H9 (cell line): ENCODE measurements around the gene HOXB8. TPM values are rescaled to one million over a fixed set of nuclear protein-coding genes. Genes with fewer than 3 reads are reported as not detected.

ENCODE experiments used
- DNase-seq: peaks from one replicate; pipeline ENCODE4 v3.0.0-alpha.2; 2017
- H2AFZ ChIP-seq: one replicate; pipeline ENCODE4 v1.6.1; 2013; ENCODE audit warnings: mild to moderate bottlenecking, low read length, control low read depth, moderate library complexity
- H2AK5ac ChIP-seq: 2 replicates; pipeline ENCODE4 v1.6.1; 2013; ENCODE audit warnings: low read length, control low read depth, mixed read lengths; ENCODE audit not compliant: insufficient read length
- H2BK120ac ChIP-seq: one replicate; pipeline ENCODE4 v1.6.1; 2013; ENCODE audit warnings: low read depth, mild to moderate bottlenecking, low read length, control low read depth, inconsistent platforms; ENCODE audit not compliant: poor library complexity, severe bottlenecking
- H2BK12ac ChIP-seq: 2 replicates; pipeline ENCODE4 v1.6.1; 2013; ENCODE audit warnings: low read length, control low read depth, mixed read lengths, low read depth; ENCODE audit not compliant: insufficient read length
- H2BK15ac ChIP-seq: 2 replicates; pipeline ENCODE4 v1.6.1; 2013; ENCODE audit warnings: low read depth, low read length, control low read depth
- H2BK20ac ChIP-seq: one replicate; pipeline ENCODE4 v1.6.1; 2013; ENCODE audit warnings: low read depth, mild to moderate bottlenecking, low read length, control low read depth, inconsistent platforms; ENCODE audit not compliant: poor library complexity, severe bottlenecking
- H2BK5ac ChIP-seq: 2 replicates; pipeline ENCODE4 v1.6.1; 2013; ENCODE audit warnings: low read length, control low read depth, mixed read lengths; ENCODE audit not compliant: insufficient read length
- H3K14ac ChIP-seq: 2 replicates; pipeline ENCODE4 v1.6.1; 2013; ENCODE audit warnings: low read length, control low read depth; ENCODE audit not compliant: insufficient read depth
- H3K18ac ChIP-seq: 2 replicates; pipeline ENCODE4 v1.6.1; 2013; ENCODE audit warnings: low read depth, mild to moderate bottlenecking, mixed read lengths, low read length, control low read depth; ENCODE audit not compliant: insufficient read length
- H3K23ac ChIP-seq: 2 replicates; pipeline ENCODE4 v1.6.1; 2013; ENCODE audit warnings: low read length, control low read depth, mixed read lengths, low read depth; ENCODE audit not compliant: insufficient read length
- H3K23me2 ChIP-seq: 2 replicates; pipeline ENCODE4 v1.6.1; 2013; ENCODE audit warnings: low read depth, mild to moderate bottlenecking, mixed read lengths, low read length, control low read depth; ENCODE audit not compliant: insufficient read length, poor library complexity, severe bottlenecking
- H3K27ac ChIP-seq: 2 replicates; pipeline ENCODE4 v1.5.1; 2013; ENCODE audit warnings: low read length, control low read depth, mixed read lengths, low read depth; ENCODE audit not compliant: insufficient read length
- H3K27me3 ChIP-seq: 2 replicates; pipeline ENCODE4 v1.6.1; 2013; ENCODE audit warnings: low read length, control low read depth, inconsistent platforms; ENCODE audit not compliant: insufficient read depth
- H3K4ac ChIP-seq: 2 replicates; pipeline ENCODE4 v1.6.1; 2013; ENCODE audit warnings: low read depth, mild to moderate bottlenecking, control low read depth, inconsistent platforms, low read length, moderate library complexity
- H3K4me1 ChIP-seq: 2 replicates; pipeline ENCODE4 v1.6.1; 2013; ENCODE audit warnings: low read length, control low read depth, inconsistent platforms; ENCODE audit not compliant: insufficient read depth
- H3K4me2 ChIP-seq: 2 replicates; pipeline ENCODE4 v1.6.1; 2013; ENCODE audit warnings: low read length, control low read depth, mixed read lengths; ENCODE audit not compliant: insufficient read length, insufficient read depth
- H3K56ac ChIP-seq: 2 replicates; pipeline ENCODE4 v1.6.1; 2013; ENCODE audit warnings: low read depth, mild to moderate bottlenecking, mixed read lengths, low read length, control low read depth; ENCODE audit not compliant: insufficient read length
- H3K79me1 ChIP-seq: 2 replicates; pipeline ENCODE4 v1.6.1; 2013; ENCODE audit warnings: low read depth, mild to moderate bottlenecking, moderate library complexity, low read length, control low read depth, inconsistent platforms; ENCODE audit not compliant: insufficient read depth, poor library complexity, severe bottlenecking
- H3K79me2 ChIP-seq: 2 replicates; pipeline ENCODE4 v1.6.1; 2013; ENCODE audit warnings: low read length, control low read depth, inconsistent platforms; ENCODE audit not compliant: insufficient read depth
- H3K9ac ChIP-seq: 2 replicates; pipeline ENCODE4 v1.6.1; 2013; ENCODE audit warnings: low read length, control low read depth, mixed read lengths; ENCODE audit not compliant: insufficient read length; ENCODE audit errors: extremely low read depth
- H3K9me3 ChIP-seq: one replicate; pipeline ENCODE4 v1.6.1; 2013; ENCODE audit warnings: low read depth, low read length, inconsistent platforms; ENCODE audit not compliant: control insufficient read depth
- H3T11ph ChIP-seq: one replicate; pipeline ENCODE4 v1.6.1; 2013; ENCODE audit warnings: mild to moderate bottlenecking, low read length, control low read depth, inconsistent platforms
- H4K20me1 ChIP-seq: one replicate; pipeline ENCODE4 v1.6.1; 2013; ENCODE audit not compliant: control insufficient read depth, insufficient read length, insufficient read depth
- H4K5ac ChIP-seq: 2 replicates; pipeline ENCODE4 v1.6.1; 2013; ENCODE audit warnings: low read depth, mild to moderate bottlenecking, mixed read lengths, low read length, control low read depth; ENCODE audit not compliant: insufficient read length
- H4K8ac ChIP-seq: replicated peaks from 2 replicates; pipeline ENCODE4 v1.6.1; 2013; ENCODE audit warnings: low read length, control low read depth, mixed read lengths, low read depth; ENCODE audit not compliant: insufficient read length
- H4K91ac ChIP-seq: 2 replicates; pipeline ENCODE4 v1.6.1; 2013; ENCODE audit warnings: low read depth, mild to moderate bottlenecking, moderate library complexity, mixed read lengths, low read length, control low read depth; ENCODE audit not compliant: insufficient read length
- H3K27ac Mint-ChIP-seq, 3 experiments: 2 replicates in 2 of 3; 3 replicates in 1 of 3; pipeline ENCODE4 v1.8.0; 2020 to 2021; ENCODE audit warnings: mixed read lengths in 3 of 3, mild to moderate bottlenecking in 1 of 3, moderate library complexity in 1 of 3
- H3K27me3 Mint-ChIP-seq: 2 replicates; pipeline ENCODE4 v1.8.0; 2021; ENCODE audit warnings: low read depth, mild to moderate bottlenecking, moderate library complexity, mixed read lengths
- H3K36me3 Mint-ChIP-seq, 3 experiments: 2 replicates in 2 of 3; 3 replicates in 1 of 3; pipeline ENCODE4 v1.8.0; 2020 to 2021; ENCODE audit warnings: low read depth in 3 of 3, mixed read lengths in 3 of 3; ENCODE audit not compliant: insufficient read depth in 1 of 3
- H3K4me1 Mint-ChIP-seq, 2 experiments: 2 replicates each; pipeline ENCODE4 v1.8.0; 2020; ENCODE audit warnings: mixed read lengths in 2 of 2
- H3K4me3 Mint-ChIP-seq, 2 experiments: 2 replicates in 1 of 2; 3 replicates in 1 of 2; pipeline ENCODE4 v1.8.0; 2020 to 2021; ENCODE audit warnings: mild to moderate bottlenecking in 2 of 2, mixed read lengths in 2 of 2, moderate library complexity in 1 of 2
- H3K9me3 Mint-ChIP-seq, 2 experiments: 2 replicates in 1 of 2; 3 replicates in 1 of 2; pipeline ENCODE4 v1.8.0; 2020; ENCODE audit warnings: mild to moderate bottlenecking in 2 of 2, mixed read lengths in 2 of 2, moderate library complexity in 1 of 2
- CTCF ChIP-seq: fragments of 200-600 bp; sonication (generic); conservative IDR thresholded peaks from 3 replicates; pipeline ENCODE4 v1.8.0; 2021; ENCODE audit warnings: antibody characterized with exemption, mild to moderate bottlenecking
- WGBS: extraction: QIAGEN DNeasy Blood & Tissue Kit; methylation state at CpG from one replicate; pipeline ENCODE4 v1.1.7; 2013; ENCODE audit warnings: missing lambda C conversion rate, low lambda C conversion rate, mixed read lengths; ENCODE audit not compliant: insufficient read length; ENCODE audit errors: extremely low coverage; 5-methylcytosine and 5-hydroxymethylcytosine counted together
- total RNA-seq: library from RNA; stranded (reverse); gene quantifications from 2 replicates; pipeline ENCODE4 v1.2.1, GENCODE V29; 2021

The HOXB8 gene
- total RNA-seq, 1 experiment from 2014 or later: not detected

DNA sequence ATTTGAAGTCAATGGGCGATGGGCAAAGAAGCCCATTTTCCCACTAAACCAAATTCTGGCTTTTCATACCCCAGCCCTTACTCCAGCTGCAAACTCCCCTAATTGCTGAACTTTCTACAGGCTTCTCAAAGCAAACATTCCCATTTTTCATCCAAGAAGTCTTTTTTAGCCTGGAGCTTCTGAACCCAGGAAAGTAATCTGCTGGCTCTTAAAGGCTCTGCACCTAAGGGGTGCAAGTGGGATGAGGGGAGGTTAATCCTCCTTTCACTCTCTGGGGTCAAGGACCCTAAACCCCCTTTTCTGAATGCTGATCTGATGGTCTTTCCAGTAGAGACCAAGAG lies 6.6 kb downstream of the HOXB8 start:
- Mint-ChIP-seq H3K9me3 (peaks cover 9 to 14% of the 10 kb centered on the region in 2 experiments), H3K36me3 (no peaks in the 10 kb centered on the region; a peak in 1 of 7 replicates), H3K4me3 (no peak overlapping the region), H3K27me3 (peaks cover 100% of the 10 kb centered on the region), H3K27ac (no peak overlapping the region), H3K4me1 (peaks cover 12 to 21% of the 10 kb centered on the region in 2 experiments)
- DNase-seq: no peak
- H3K14ac ChIP-seq: no peak overlapping the region
- H2BK5ac ChIP-seq: no peak overlapping the region
- no peak overlapping the region for H4K91ac ChIP-seq
- H4K20me1 ChIP-seq: no peaks in the 10 kb centered on the region
- TF ChIP-seq CTCF: no peak
- H2BK15ac ChIP-seq: no peak overlapping the region
- H3K79me1 ChIP-seq: no peaks in the 10 kb centered on the region
- no peak overlapping the region for H3K23ac ChIP-seq
- no peak overlapping the region for H4K8ac ChIP-seq
- WGBS: no CpG with 5 or more reads among the region's 1 CpG
- no peak overlapping the region for H2AK5ac ChIP-seq
- H3K79me2 ChIP-seq: no peaks in the 10 kb centered on the region
- H2BK120ac ChIP-seq: no peak overlapping the region
- no peak overlapping the region for H3K18ac ChIP-seq
- H3K9me3 ChIP-seq: no peaks in the 10 kb centered on the region
- H3T11ph ChIP-seq: no peak overlapping the region
- H3K4ac ChIP-seq: no peak overlapping the region
- H3K56ac ChIP-seq: no peak overlapping the region
- no peak overlapping the region for H2AFZ ChIP-seq
- peaks cover 5% of the 10 kb centered on the region for H3K23me2 ChIP-seq
- peaks cover 96% of the 10 kb centered on the region for H3K27me3 ChIP-seq
- H2BK20ac ChIP-seq: no peak overlapping the region
- H3K9ac ChIP-seq: no peak overlapping the region
- H3K4me2 ChIP-seq: no peak overlapping the region
- no peak overlapping the region for H3K27ac ChIP-seq
- no peak overlapping the region for H4K5ac ChIP-seq
- H2BK12ac ChIP-seq: no peak overlapping the region
- no peaks in the 10 kb centered on the region for H3K4me1 ChIP-seq
